GM23338 (cell line): ENCODE data around the gene SNX1. TPM values are rescaled to one million over a fixed set of nuclear protein-coding genes. Genes with fewer than 3 reads are reported as not detected.
"Not testable (repeated sequence)": the region's sequence is repeated elsewhere in the genome, so short reads cannot be mapped to it uniquely, and the experiment has no call there.

Experiments used
- ATAC-seq: fragments of 200-7000 bp; cut with Tn5 transposase; 3 replicates; pipeline ENCODE4 v1.9.1; 2020
- DNase-seq: peaks from one replicate; pipeline ENCODE4 v3.0.0-alpha.2; 2015; ENCODE audit warnings: low spot score
- H2AFZ ChIP-seq: fragments of 200-600 bp; sonication (generic); 2 replicates; pipeline ENCODE4 v1.8.0; 2016; ENCODE audit warnings: antibody characterized with exemption, mild to moderate bottlenecking, moderate library complexity
- H3F3A ChIP-seq: fragments of 200-600 bp; sonication (generic); replicated peaks from 2 replicates; pipeline ENCODE4 v1.8.0; 2017; ENCODE audit warnings: antibody characterized with exemption, mixed run types, low read depth
- H3K27ac ChIP-seq: fragments of 200-600 bp; sonication (generic); 2 replicates; pipeline ENCODE4 v1.6.1; 2016; ENCODE audit warnings: low read depth
- H3K27me3 ChIP-seq: fragments of 200-600 bp; sonication (generic); 2 replicates; pipeline ENCODE4 v1.8.0; 2016; ENCODE audit warnings: mild to moderate bottlenecking, mixed run types, moderate library complexity; ENCODE audit not compliant: insufficient read depth
- H3K36me3 ChIP-seq: fragments of 200-600 bp; sonication (generic); 2 replicates; pipeline ENCODE4 v1.8.0; 2016; ENCODE audit warnings: mild to moderate bottlenecking; ENCODE audit not compliant: insufficient read depth
- H3K4me1 ChIP-seq: fragments of 200-600 bp; sonication (generic); 2 replicates; pipeline ENCODE4 v1.8.0; 2016; ENCODE audit warnings: mild to moderate bottlenecking, moderate library complexity; ENCODE audit not compliant: insufficient read depth
- H3K4me2 ChIP-seq: fragments of 200-600 bp; sonication (generic); 2 replicates; pipeline ENCODE4 v1.7.1; 2017; ENCODE audit warnings: mixed run types
- H3K4me3 ChIP-seq: fragments of 200-600 bp; sonication (generic); 2 replicates; pipeline ENCODE4 v1.6.1; 2016; ENCODE audit warnings: mixed run types
- H3K79me2 ChIP-seq: fragments of 200-600 bp; sonication (generic); replicated peaks from 2 replicates; pipeline ENCODE4 v1.8.0; 2017; ENCODE audit warnings: mild to moderate bottlenecking; ENCODE audit not compliant: insufficient read depth
- H3K9me2 ChIP-seq: fragments of 200-600 bp; sonication (generic); 2 replicates; pipeline ENCODE4 v1.8.0; 2017; ENCODE audit not compliant: insufficient read depth
- H4K20me1 ChIP-seq: fragments of 200-600 bp; sonication (generic); replicated peaks from 2 replicates; pipeline ENCODE4 v1.8.0; 2017; ENCODE audit warnings: mild to moderate bottlenecking; ENCODE audit not compliant: insufficient read depth
- H3K27ac Mint-ChIP-seq: 2 replicates; pipeline ENCODE4 v1.8.0; 2020; ENCODE audit warnings: inconsistent platforms, mild to moderate bottlenecking, moderate library complexity, mixed read lengths
- H3K27me3 Mint-ChIP-seq: 3 replicates; pipeline ENCODE4 v1.8.0; 2022; ENCODE audit warnings: low read depth, mild to moderate bottlenecking, moderate library complexity, mixed read lengths, inconsistent platforms; ENCODE audit not compliant: insufficient read depth, poor library complexity
- H3K36me3 Mint-ChIP-seq: 3 replicates; pipeline ENCODE4 v1.8.0; 2021; ENCODE audit warnings: low read depth, mild to moderate bottlenecking, inconsistent platforms, moderate library complexity, mixed read lengths
- H3K4me1 Mint-ChIP-seq: 3 replicates; pipeline ENCODE4 v1.8.0; 2020; ENCODE audit warnings: mild to moderate bottlenecking, inconsistent platforms, mixed read lengths
- H3K4me3 Mint-ChIP-seq: 3 replicates; pipeline ENCODE4 v1.8.0; 2021; ENCODE audit warnings: moderate library complexity, mild to moderate bottlenecking, inconsistent platforms, mixed read lengths
- H3K9me3 Mint-ChIP-seq: 3 replicates; pipeline ENCODE4 v1.8.0; 2020; ENCODE audit warnings: moderate library complexity, mild to moderate bottlenecking, inconsistent platforms, mixed read lengths
- CREB1 ChIP-seq: fragments of 250-450 bp; sonication (Bioruptor Pico); IDR thresholded peaks from 2 replicates; pipeline ENCODE4 v1.5.0; 2020; ENCODE audit warnings: low read depth, mild to moderate bottlenecking, moderate library complexity
- JUNB ChIP-seq: IDR thresholded peaks from one replicate; pipeline ENCODE4 v1.6.1; 2016; ENCODE audit warnings: antibody characterized with exemption; ENCODE audit not compliant: unreplicated experiment
- STAT1 ChIP-seq: IDR thresholded peaks from one replicate; pipeline ENCODE4 v1.6.1; 2016; ENCODE audit warnings: antibody characterized with exemption; ENCODE audit not compliant: unreplicated experiment
- polyA plus RNA-seq: library from polyadenylated mRNA; unstranded; fragments of >200 nt; fragmentation: Nextera tagmentation; extraction: Ambion mirVana; gene quantifications from 2 replicates; pipeline ENCODE4 v1.2.1, GENCODE V29; 2016
- total RNA-seq: library from RNA; depleted of rRNA; stranded (reverse); fragments of >200 nt; shearing (Covaris generic); gene quantifications from 2 replicates; pipeline ENCODE4 v1.2.3, GENCODE V29; 2014
- TF ChIP-seq, protein P1 (sequence below), 2 experiments: fragments of 200-600 bp in 1 of 2; sonication (generic) in 1 of 2; conservative IDR thresholded peaks; 2 replicates each; pipeline versions ENCODE4 v1.5.1 to v1.6.1; 2016 to 2017; ENCODE audit warnings: antibody characterized with exemption in 2 of 2, low read depth in 2 of 2, mild to moderate bottlenecking in 2 of 2, moderate library complexity in 1 of 2
- TF ChIP-seq, protein P2 (sequence below): IDR thresholded peaks from one replicate; pipeline ENCODE4 v1.6.1; 2018; ENCODE audit warnings: antibody characterized with exemption; ENCODE audit not compliant: unreplicated experiment

The SNX1 gene
- total and polyA plus RNA-seq, 2 experiments from 2014 or later: 33.3 to 33.8 TPM

DNA sequence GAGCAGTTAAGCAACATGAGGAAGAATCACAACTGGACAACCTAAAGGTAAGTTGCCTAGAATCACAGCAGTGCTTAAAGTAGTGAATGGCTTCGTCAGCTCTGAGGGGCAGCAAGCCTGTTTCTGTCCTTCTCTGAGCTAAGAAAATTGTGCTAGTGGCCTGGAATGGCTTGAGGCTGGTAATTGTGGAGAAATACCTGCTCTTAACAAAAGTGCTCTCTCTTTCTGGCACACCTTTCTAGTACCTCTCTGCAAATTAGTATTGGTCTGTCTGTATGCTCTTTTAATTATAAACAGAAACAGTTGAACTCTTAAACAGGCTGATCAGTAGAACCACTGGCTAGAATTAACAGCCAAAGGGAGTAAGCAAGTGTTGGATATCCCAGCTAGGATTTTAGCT is 11.6 kb downstream of the SNX1 start:
- H3K79me2 ChIP-seq: peaks cover 60% of the 10 kb centered on the region
- no peak overlapping the region for H3K27ac Mint-ChIP-seq
- H3K4me1 ChIP-seq: no peaks in the 10 kb centered on the region
- ATAC-seq (no peak), DNase-seq (no peak)
- no peaks in the 10 kb centered on the region; the same call in 1 of the 2 replicates for H4K20me1 ChIP-seq
- H3K9me2 ChIP-seq: no peaks in the 10 kb centered on the region
- no peaks in the 10 kb centered on the region for H3K36me3 Mint-ChIP-seq
- no peaks in the 10 kb centered on the region for H3K9me3 Mint-ChIP-seq
- H3F3A ChIP-seq: no peaks in the 10 kb centered on the region
- no peak overlapping the region for H3K27ac ChIP-seq
- no peak overlapping the region for H3K4me3 ChIP-seq
- H3K4me1 Mint-ChIP-seq: peaks cover 8% of the 10 kb centered on the region; the same call in 2 of the 3 replicates
- H3K4me2 ChIP-seq: no peak overlapping the region
- TF ChIP-seq, protein P1, sequence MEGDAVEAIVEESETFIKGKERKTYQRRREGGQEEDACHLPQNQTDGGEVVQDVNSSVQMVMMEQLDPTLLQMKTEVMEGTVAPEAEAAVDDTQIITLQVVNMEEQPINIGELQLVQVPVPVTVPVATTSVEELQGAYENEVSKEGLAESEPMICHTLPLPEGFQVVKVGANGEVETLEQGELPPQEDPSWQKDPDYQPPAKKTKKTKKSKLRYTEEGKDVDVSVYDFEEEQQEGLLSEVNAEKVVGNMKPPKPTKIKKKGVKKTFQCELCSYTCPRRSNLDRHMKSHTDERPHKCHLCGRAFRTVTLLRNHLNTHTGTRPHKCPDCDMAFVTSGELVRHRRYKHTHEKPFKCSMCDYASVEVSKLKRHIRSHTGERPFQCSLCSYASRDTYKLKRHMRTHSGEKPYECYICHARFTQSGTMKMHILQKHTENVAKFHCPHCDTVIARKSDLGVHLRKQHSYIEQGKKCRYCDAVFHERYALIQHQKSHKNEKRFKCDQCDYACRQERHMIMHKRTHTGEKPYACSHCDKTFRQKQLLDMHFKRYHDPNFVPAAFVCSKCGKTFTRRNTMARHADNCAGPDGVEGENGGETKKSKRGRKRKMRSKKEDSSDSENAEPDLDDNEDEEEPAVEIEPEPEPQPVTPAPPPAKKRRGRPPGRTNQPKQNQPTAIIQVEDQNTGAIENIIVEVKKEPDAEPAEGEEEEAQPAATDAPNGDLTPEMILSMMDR (conservative IDR thresholded peaks at IDR 0.05; ENCODE audit: low read depth in 2 of 2): no peak
- TF ChIP-seq, protein P2, sequence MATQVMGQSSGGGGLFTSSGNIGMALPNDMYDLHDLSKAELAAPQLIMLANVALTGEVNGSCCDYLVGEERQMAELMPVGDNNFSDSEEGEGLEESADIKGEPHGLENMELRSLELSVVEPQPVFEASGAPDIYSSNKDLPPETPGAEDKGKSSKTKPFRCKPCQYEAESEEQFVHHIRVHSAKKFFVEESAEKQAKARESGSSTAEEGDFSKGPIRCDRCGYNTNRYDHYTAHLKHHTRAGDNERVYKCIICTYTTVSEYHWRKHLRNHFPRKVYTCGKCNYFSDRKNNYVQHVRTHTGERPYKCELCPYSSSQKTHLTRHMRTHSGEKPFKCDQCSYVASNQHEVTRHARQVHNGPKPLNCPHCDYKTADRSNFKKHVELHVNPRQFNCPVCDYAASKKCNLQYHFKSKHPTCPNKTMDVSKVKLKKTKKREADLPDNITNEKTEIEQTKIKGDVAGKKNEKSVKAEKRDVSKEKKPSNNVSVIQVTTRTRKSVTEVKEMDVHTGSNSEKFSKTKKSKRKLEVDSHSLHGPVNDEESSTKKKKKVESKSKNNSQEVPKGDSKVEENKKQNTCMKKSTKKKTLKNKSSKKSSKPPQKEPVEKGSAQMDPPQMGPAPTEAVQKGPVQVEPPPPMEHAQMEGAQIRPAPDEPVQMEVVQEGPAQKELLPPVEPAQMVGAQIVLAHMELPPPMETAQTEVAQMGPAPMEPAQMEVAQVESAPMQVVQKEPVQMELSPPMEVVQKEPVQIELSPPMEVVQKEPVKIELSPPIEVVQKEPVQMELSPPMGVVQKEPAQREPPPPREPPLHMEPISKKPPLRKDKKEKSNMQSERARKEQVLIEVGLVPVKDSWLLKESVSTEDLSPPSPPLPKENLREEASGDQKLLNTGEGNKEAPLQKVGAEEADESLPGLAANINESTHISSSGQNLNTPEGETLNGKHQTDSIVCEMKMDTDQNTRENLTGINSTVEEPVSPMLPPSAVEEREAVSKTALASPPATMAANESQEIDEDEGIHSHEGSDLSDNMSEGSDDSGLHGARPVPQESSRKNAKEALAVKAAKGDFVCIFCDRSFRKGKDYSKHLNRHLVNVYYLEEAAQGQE: no peak
- no peak for TF ChIP-seq CREB1 (CRISPR knock-in tag)
- TF ChIP-seq STAT1: no peak
- TF ChIP-seq JUNB: no peak
- H3K4me3 Mint-ChIP-seq: no peak overlapping the region
- H2AFZ ChIP-seq: no peak overlapping the region
- H3K36me3 ChIP-seq: no peaks in the 10 kb centered on the region
- H3K27me3 ChIP-seq: no peaks in the 10 kb centered on the region
- H3K27me3 Mint-ChIP-seq: peaks cover 2% of the 10 kb centered on the region

DNA sequence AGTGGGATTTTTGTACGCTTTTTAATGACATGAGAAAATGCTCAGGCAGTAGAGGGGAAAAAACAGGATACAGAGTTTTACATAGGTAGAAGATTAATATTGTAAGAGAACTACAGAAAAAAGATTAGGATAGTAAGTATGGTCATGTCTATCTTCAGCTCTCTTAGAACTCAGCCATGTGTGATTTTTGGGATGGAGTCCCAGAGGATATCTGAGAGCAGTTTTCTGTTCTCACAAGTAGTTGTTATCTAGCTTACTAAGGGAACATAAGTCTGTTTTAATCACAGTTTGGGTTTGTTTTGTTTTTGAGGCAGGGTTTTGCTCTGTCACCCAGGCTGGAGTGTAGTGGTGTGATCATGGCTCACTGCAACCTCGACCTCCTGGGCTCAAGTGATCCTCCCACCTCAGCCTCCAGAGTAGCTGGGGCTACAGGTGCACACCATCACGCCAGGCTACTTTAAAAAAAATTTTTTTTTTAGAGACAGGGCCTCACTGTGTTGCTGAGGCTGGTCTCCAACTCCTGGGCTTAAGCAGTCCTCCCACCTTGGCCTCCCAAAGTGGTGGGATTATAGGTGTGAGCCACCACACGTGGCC is 14.4 kb downstream of the SNX1 start:
- H3K27ac ChIP-seq, H3K4me3 Mint-ChIP-seq, H3K4me1 Mint-ChIP-seq, H3K9me2 ChIP-seq, H3K27me3 Mint-ChIP-seq, H3K27ac Mint-ChIP-seq, ATAC-seq, DNase-seq, H3K36me3 ChIP-seq, H3K9me3 Mint-ChIP-seq, H3K4me2 ChIP-seq, H2AFZ ChIP-seq, H4K20me1 ChIP-seq, H3K27me3 ChIP-seq, H3F3A ChIP-seq, H3K4me3 ChIP-seq, H3K4me1 ChIP-seq: not testable (repeated sequence)
- peaks cover 35% of the 10 kb centered on the region for H3K79me2 ChIP-seq
- peaks cover 19% of the 10 kb centered on the region; the same call in 2 of the 3 replicates for H3K36me3 Mint-ChIP-seq
